ENCODE results near the gene UNC80.

- no peak for TF ChIP-seq CTCF (IDR thresholded peaks at IDR 0.05)
- no peak for TF ChIP-seq POLR2A (IDR thresholded peaks at IDR 0.05)
- no peak for TF ChIP-seq EP300 (IDR thresholded peaks at IDR 0.05)
Measured at GRCh38 chr2:210009896-210010295, 238.3 kb downstream of the UNC80 start.

Data from ovary (tissue), 3 donors.